WTC11 (cell line): ENCODE results near the gene TBX10. TPM values are rescaled to one million over a fixed set of nuclear protein-coding genes. Genes with fewer than 3 reads are reported as not detected.
A peak's percentile ranks its signal among the peaks of the same experiment; 100 is the strongest.

ENCODE experiments used
- ATAC-seq: fragments of 200-7000 bp; cut with Tn5 transposase; 2 replicates; pipeline ENCODE4 v1.10.0; 2021; ENCODE audit warnings: mild to moderate bottlenecking, moderate library complexity
- CTCF ChIA-PET: fragments of 300-600 bp; sonication (Branson Sonifier 250); formaldehyde crosslinking; loops from one replicate; lab custom pipeline; 2021; ENCODE audit warnings: antibody characterized with exemption; lab: Charles Lee
- POLR2A ChIA-PET: fragments of 350-600 bp; sonication (Branson Sonifier 250); formaldehyde crosslinking; loops from one replicate; lab custom pipeline; 2021; ENCODE audit warnings: antibody characterized with exemption; lab: Charles Lee
- DNase-seq: peaks from one replicate; pipeline ENCODE4 v3.0.0; 2021; ENCODE audit warnings: low spot score
- H3K27ac Mint-ChIP-seq: 2 replicates; pipeline ENCODE4 v1.8.0; 2021; ENCODE audit warnings: mixed read lengths
- H3K27me3 Mint-ChIP-seq: 2 replicates; pipeline ENCODE4 v1.8.0; 2021; ENCODE audit warnings: low read depth, mild to moderate bottlenecking, moderate library complexity, mixed read lengths
- H3K36me3 Mint-ChIP-seq: 2 replicates; pipeline ENCODE4 v1.8.0; 2021; ENCODE audit warnings: mixed read lengths
- H3K4me1 Mint-ChIP-seq: 2 replicates; pipeline ENCODE4 v1.8.0; 2022; ENCODE audit warnings: mixed read lengths
- H3K4me3 Mint-ChIP-seq: 2 replicates; pipeline ENCODE4 v1.8.0; 2021; ENCODE audit warnings: mild to moderate bottlenecking, moderate library complexity, mixed read lengths
- H3K9me3 Mint-ChIP-seq: 2 replicates; pipeline ENCODE4 v1.8.0; 2021; ENCODE audit warnings: mixed read lengths
- ARID4B ChIP-seq: sonication (generic); formaldehyde crosslinking; IDR thresholded peaks from 2 replicates; pipeline ENCODE4 v1.8.0; 2023; ENCODE audit warnings: missing genetic modification reagents, mild to moderate bottlenecking, borderline replicate concordance
- ATF3 ChIP-seq: sonication (generic); formaldehyde crosslinking; conservative IDR thresholded peaks from 2 replicates; pipeline ENCODE4 v1.8.1; 2022; ENCODE audit warnings: mild to moderate bottlenecking, missing genetic modification reagents
- CDX4 ChIP-seq: fragments of 250-450 bp; sonication (Bioruptor Pico); IDR thresholded peaks from 2 replicates; pipeline ENCODE4 v1.9.0; 2021; ENCODE audit warnings: moderate library complexity, mild to moderate bottlenecking, inconsistent platforms, borderline replicate concordance
- CREB1 ChIP-seq: sonication (generic); formaldehyde crosslinking; IDR thresholded peaks from 2 replicates; pipeline ENCODE4 v1.8.0; 2023; ENCODE audit warnings: mild to moderate bottlenecking, missing genetic modification reagents
- CREM ChIP-seq: sonication (generic); formaldehyde crosslinking; IDR thresholded peaks from 2 replicates; pipeline ENCODE4 v1.8.1; 2022; ENCODE audit warnings: mild to moderate bottlenecking, missing genetic modification reagents, moderate library complexity
- E2F1 ChIP-seq: sonication (generic); formaldehyde crosslinking; IDR thresholded peaks from 2 replicates; pipeline ENCODE4 v1.8.0; 2022; ENCODE audit warnings: mild to moderate bottlenecking, missing genetic modification reagents
- E2F5 ChIP-seq: sonication (generic); formaldehyde crosslinking; IDR thresholded peaks from 2 replicates; pipeline ENCODE4 v1.8.1; 2022; ENCODE audit warnings: mild to moderate bottlenecking, moderate library complexity, missing genetic modification reagents
- EMX1 ChIP-seq: fragments of 250-450 bp; sonication (Bioruptor Pico); IDR thresholded peaks from 2 replicates; pipeline ENCODE4 v1.8.0; 2021; ENCODE audit warnings: mild to moderate bottlenecking
- NR2C2 ChIP-seq: sonication (generic); formaldehyde crosslinking; IDR thresholded peaks from 2 replicates; pipeline ENCODE4 v1.8.0; 2022; ENCODE audit warnings: mild to moderate bottlenecking, missing genetic modification reagents
- NR3C1 ChIP-seq: sonication (generic); formaldehyde crosslinking; conservative IDR thresholded peaks from 2 replicates; pipeline ENCODE4 v1.8.1; 2023; ENCODE audit warnings: low read depth, mild to moderate bottlenecking, missing genetic modification reagents
- PREB ChIP-seq: sonication (generic); formaldehyde crosslinking; IDR thresholded peaks from 2 replicates; pipeline ENCODE4 v1.8.1; 2022; ENCODE audit warnings: mild to moderate bottlenecking, missing genetic modification reagents, moderate library complexity, borderline replicate concordance
- RELA ChIP-seq: sonication (generic); formaldehyde crosslinking; IDR thresholded peaks from 2 replicates; pipeline ENCODE4 v1.8.1; 2022; ENCODE audit warnings: missing genetic modification reagents, mild to moderate bottlenecking, borderline replicate concordance
- RORB ChIP-seq: fragments of 250-450 bp; sonication (Bioruptor Pico); IDR thresholded peaks from 2 replicates; pipeline ENCODE4 v1.9.0; 2021; ENCODE audit warnings: mild to moderate bottlenecking
- SP1 ChIP-seq: sonication (generic); formaldehyde crosslinking; conservative IDR thresholded peaks from 2 replicates; pipeline ENCODE4 v1.8.1; 2022; ENCODE audit warnings: missing genetic modification reagents
- TEAD4 ChIP-seq: sonication (generic); formaldehyde crosslinking; IDR thresholded peaks from 2 replicates; pipeline ENCODE4 v1.8.0; 2022; ENCODE audit warnings: mild to moderate bottlenecking, missing genetic modification reagents
- USF1 ChIP-seq: sonication (generic); formaldehyde crosslinking; IDR thresholded peaks from 2 replicates; pipeline ENCODE4 v1.8.0; 2022; ENCODE audit warnings: mild to moderate bottlenecking, missing genetic modification reagents
- ZNF281 ChIP-seq: sonication (generic); formaldehyde crosslinking; IDR thresholded peaks from 2 replicates; pipeline ENCODE4 v1.8.0; 2023; ENCODE audit warnings: mild to moderate bottlenecking, missing genetic modification reagents
- ZNF317 ChIP-seq: sonication (generic); formaldehyde crosslinking; IDR thresholded peaks from 2 replicates; pipeline ENCODE4 v1.8.1; 2023; ENCODE audit warnings: low read depth, mild to moderate bottlenecking, moderate library complexity, missing genetic modification reagents, borderline replicate concordance
- ZNF423 ChIP-seq: fragments of 250-450 bp; sonication (Bioruptor Pico); IDR thresholded peaks from 2 replicates; pipeline ENCODE4 v2.1.2; 2022; ENCODE audit warnings: mild to moderate bottlenecking, moderate library complexity
- total RNA-seq: library from RNA; stranded (reverse); gene quantifications from 3 replicates; pipeline ENCODE4 v1.2.3, GENCODE V29; 2021

The TBX10 gene
- total RNA-seq, 1 experiment from 2014 or later: not detected

GRCh38 chr11:67674442-67674871 is 34.9 kb upstream of the TBX10 start, which contains the start of gene ALDH3B2:
Gene ALDH3B2, minus strand, starts transcription at chr11:67674623. Its CDS starts 7,688 bp downstream, at chr11:67666935.
- Mint-ChIP-seq H3K27me3 (no peaks in the 10 kb centered on the region; the same call in 1 of the 2 replicates), H3K4me3 (no peak within 1 kb of the TSS), H3K27ac (peak within 1 kb of the TSS; percentile 63; the same call in 1 of the 2 replicates), H3K36me3 (peaks cover 3% of the 10 kb centered on the region; the same call in 1 of the 2 replicates), H3K4me1 (peaks cover 20% of the 10 kb centered on the region), H3K9me3 (peaks cover 7% of the 10 kb centered on the region)
- ATAC-seq (peak; percentile 91), DNase-seq (no peak)
- ChIA-PET CTCF (interaction anchor here (0.9 to 4.8 kb wide), 5 partner anchors 15 to 118 kb away, joined by 3 to 18 read pairs (median 5); partner anchors contain the start of gene NUDT8), POLR2A (no interaction called here)
- TF ChIP-seq CREM (CRISPR knock-in tag) (no peak), NR3C1 (CRISPR knock-in tag) (no peak), CDX4 (CRISPR knock-in tag) (no peak), RORB (CRISPR knock-in tag) (no peak), SP1 (CRISPR knock-in tag) (no peak), E2F5 (CRISPR knock-in tag) (no peak), EMX1 (CRISPR knock-in tag) (no peak), NR2C2 (CRISPR knock-in tag) (no peak), USF1 (CRISPR knock-in tag) (no peak)

GRCh38 chr11:67673902-67674301 is 34.3 kb upstream of the TBX10 start:
- Mint-ChIP-seq H3K9me3 (peaks cover 7% of the 10 kb centered on the region), H3K4me1 (peaks cover 20% of the 10 kb centered on the region), H3K36me3 (peaks cover 3% of the 10 kb centered on the region; the same call in 1 of the 2 replicates), H3K27ac (no peak overlapping the region), H3K27me3 (no peaks in the 10 kb centered on the region; the same call in 1 of the 2 replicates), H3K4me3 (no peak overlapping the region)
- CTCF ChIA-PET: interaction anchor here (1.3 to 4.8 kb wide), 4 partner anchors 14 to 44 kb away, joined by 3 to 18 read pairs (median 7); partner anchors contain the start of gene NUDT8
- DNase-seq: no peak
- ATAC-seq: no peak
- POLR2A ChIA-PET: no interaction called here
- no peak for TF ChIP-seq CREB1 (CRISPR knock-in tag)
- TF ChIP-seq ZNF281 (CRISPR knock-in tag): no peak
- no peak for TF ChIP-seq RORB (CRISPR knock-in tag)
- no peak for TF ChIP-seq TEAD4 (CRISPR knock-in tag)
- TF ChIP-seq ZNF423 (CRISPR knock-in tag): no peak
- no peak for TF ChIP-seq E2F1 (CRISPR knock-in tag)
- no peak for TF ChIP-seq PREB (CRISPR knock-in tag)
- no peak for TF ChIP-seq CDX4 (CRISPR knock-in tag)
- no peak for TF ChIP-seq ARID4B
- TF ChIP-seq ATF3: no peak
- TF ChIP-seq ZNF317 (CRISPR knock-in tag): no peak
- TF ChIP-seq RELA: no peak
